Glutamatergic neuron (in vitro differentiated cells): ENCODE measurements around the gene FUT3. TPM values are rescaled to one million over a fixed set of nuclear protein-coding genes. Genes with fewer than 3 reads are reported as not detected.

Experiments used
- DNase-seq: peaks from one replicate; pipeline ENCODE4 v3.0.0; 2022
- H3K27ac Mint-ChIP-seq: one replicate; pipeline ENCODE4 v1.8.0; 2020; ENCODE audit warnings: mild to moderate bottlenecking, mixed read lengths, inconsistent platforms; ENCODE audit not compliant: unreplicated experiment
- H3K27me3 Mint-ChIP-seq: one replicate; pipeline ENCODE4 v1.8.0; 2020; ENCODE audit warnings: mild to moderate bottlenecking, moderate library complexity, mixed read lengths, inconsistent platforms; ENCODE audit not compliant: unreplicated experiment
- H3K36me3 Mint-ChIP-seq: one replicate; pipeline ENCODE4 v1.8.0; 2020; ENCODE audit warnings: mild to moderate bottlenecking, mixed read lengths, inconsistent platforms; ENCODE audit not compliant: unreplicated experiment
- H3K4me1 Mint-ChIP-seq: one replicate; pipeline ENCODE4 v1.8.0; 2020; ENCODE audit warnings: mild to moderate bottlenecking, low read depth, mixed read lengths, inconsistent platforms; ENCODE audit not compliant: unreplicated experiment
- H3K4me3 Mint-ChIP-seq: one replicate; pipeline ENCODE4 v1.8.0; 2020; ENCODE audit warnings: mild to moderate bottlenecking, mixed read lengths, inconsistent platforms; ENCODE audit not compliant: unreplicated experiment
- H3K9me3 Mint-ChIP-seq: one replicate; pipeline ENCODE4 v1.8.0; 2020; ENCODE audit warnings: mild to moderate bottlenecking, moderate library complexity, mixed read lengths, inconsistent platforms; ENCODE audit not compliant: unreplicated experiment
- long read RNA-seq: library from polyadenylated mRNA; unstranded; transcript quantifications from one replicate; pipeline ENCODE4 v2.0.0, GENCODE V29; 2020; ENCODE audit not compliant: unreplicated experiment
- total RNA-seq: library from RNA; stranded (reverse); fragmentation: NEBNext Ultra II Directional; extraction: Animal tissue kit (Norgen Biotek cat#: 25700); gene quantifications from one replicate; pipeline ENCODE4 v1.2.1, GENCODE V29; 2021; ENCODE audit not compliant: unreplicated experiment
- TF ChIP-seq, protein P1 (sequence below): fragments of 200-600 bp; sonication (generic); IDR thresholded peaks from one replicate; pipeline ENCODE4 v1.5.0; 2021; ENCODE audit not compliant: partially characterized antibody, unreplicated experiment

FUT3 gene
- total RNA-seq, result not detected
- long read RNA-seq, result 0 reads

DNA sequence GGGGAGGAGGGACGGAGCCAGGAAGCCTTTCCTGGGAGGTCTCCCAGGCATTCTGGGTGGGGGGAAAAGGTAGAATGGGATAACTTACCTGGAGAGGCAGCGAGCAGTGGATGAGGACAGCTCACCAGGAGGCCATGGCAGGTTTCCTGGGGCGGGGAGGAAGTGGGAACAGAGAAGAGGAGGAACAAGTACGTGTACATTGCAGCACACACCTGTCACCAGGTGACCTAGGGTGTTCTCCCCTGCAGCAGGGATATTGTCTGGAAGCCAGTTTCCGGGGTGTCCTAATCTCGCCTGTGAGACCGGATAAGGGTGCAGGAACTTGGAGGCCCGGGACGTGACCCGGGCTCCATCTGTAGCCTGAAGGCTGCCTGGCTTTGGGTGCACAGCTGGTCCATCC, at the start of gene FUT3:
Gene FUT3, minus strand, starts transcription at position 148 of the 400 bp plus-strand sequence.
- Mint-ChIP-seq H3K4me1 (peaks cover 3% of the 10 kb centered on the region), H3K27ac (no peak within 1 kb of the TSS), H3K36me3 (no peaks in the 10 kb centered on the region), H3K4me3 (no peak within 1 kb of the TSS), H3K9me3 (no peaks in the 10 kb centered on the region), H3K27me3 (no peaks in the 10 kb centered on the region)
- no peak for DNase-seq
- TF ChIP-seq, protein P1, sequence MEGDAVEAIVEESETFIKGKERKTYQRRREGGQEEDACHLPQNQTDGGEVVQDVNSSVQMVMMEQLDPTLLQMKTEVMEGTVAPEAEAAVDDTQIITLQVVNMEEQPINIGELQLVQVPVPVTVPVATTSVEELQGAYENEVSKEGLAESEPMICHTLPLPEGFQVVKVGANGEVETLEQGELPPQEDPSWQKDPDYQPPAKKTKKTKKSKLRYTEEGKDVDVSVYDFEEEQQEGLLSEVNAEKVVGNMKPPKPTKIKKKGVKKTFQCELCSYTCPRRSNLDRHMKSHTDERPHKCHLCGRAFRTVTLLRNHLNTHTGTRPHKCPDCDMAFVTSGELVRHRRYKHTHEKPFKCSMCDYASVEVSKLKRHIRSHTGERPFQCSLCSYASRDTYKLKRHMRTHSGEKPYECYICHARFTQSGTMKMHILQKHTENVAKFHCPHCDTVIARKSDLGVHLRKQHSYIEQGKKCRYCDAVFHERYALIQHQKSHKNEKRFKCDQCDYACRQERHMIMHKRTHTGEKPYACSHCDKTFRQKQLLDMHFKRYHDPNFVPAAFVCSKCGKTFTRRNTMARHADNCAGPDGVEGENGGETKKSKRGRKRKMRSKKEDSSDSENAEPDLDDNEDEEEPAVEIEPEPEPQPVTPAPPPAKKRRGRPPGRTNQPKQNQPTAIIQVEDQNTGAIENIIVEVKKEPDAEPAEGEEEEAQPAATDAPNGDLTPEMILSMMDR, result no peak

- H3K4me1 Mint-ChIP-seq, result peaks cover 8% of the 10 kb centered on the region
- no peaks in the 10 kb centered on the region for H3K36me3 Mint-ChIP-seq
- peaks cover 13% of the 10 kb centered on the region for H3K27me3 Mint-ChIP-seq
- peak overlapping the region; percentile 43 for H3K27ac Mint-ChIP-seq
- H3K4me3 Mint-ChIP-seq, result peak overlapping the region; percentile 46
- peaks cover 10% of the 10 kb centered on the region for H3K9me3 Mint-ChIP-seq
- DNase-seq, result no peak
- TF ChIP-seq, protein P1, result no peak
Observed at GRCh38 chr19:5900976-5901375, 49.7 kb upstream of the FUT3 start.

- H3K27ac Mint-ChIP-seq, result no peak overlapping the region
- H3K27me3 Mint-ChIP-seq, result peaks cover 13% of the 10 kb centered on the region
- H3K4me1 Mint-ChIP-seq, result peaks cover 8% of the 10 kb centered on the region
- TF ChIP-seq, protein P1, result no peak
- no peak overlapping the region for H3K4me3 Mint-ChIP-seq
- peaks cover 10% of the 10 kb centered on the region for H3K9me3 Mint-ChIP-seq
- DNase-seq, result no peak
- no peaks in the 10 kb centered on the region for H3K36me3 Mint-ChIP-seq
Observed at GRCh38 chr19:5899728-5900526, 48.7 kb upstream of the FUT3 start.

GRCh38 chr19:5897189-5897969, 46.1 kb upstream of the FUT3 start:
- no peak overlapping the region for H3K27ac Mint-ChIP-seq
- peaks cover 3% of the 10 kb centered on the region for H3K27me3 Mint-ChIP-seq
- H3K4me1 Mint-ChIP-seq, result peaks cover 6% of the 10 kb centered on the region
- H3K36me3 Mint-ChIP-seq, result no peaks in the 10 kb centered on the region
- no peak for DNase-seq
- no peak overlapping the region for H3K4me3 Mint-ChIP-seq
- TF ChIP-seq, protein P1, result no peak
- no peaks in the 10 kb centered on the region for H3K9me3 Mint-ChIP-seq
